OCI-LY7 (cell line): Measurements from ENCODE around the gene FUBP3.

ENCODE experiments used
- CTCF ChIP-seq: fragments of 200-600 bp; sonication (generic); conservative IDR thresholded peaks from 2 replicates; pipeline ENCODE4 v1.5.1; 2014; ENCODE audit warnings: mild to moderate bottlenecking, antibody characterized with exemption, low read length, moderate library complexity, mixed read lengths
- EZH2phosphoT487 ChIP-seq: fragments of 200-600 bp; sonication (generic); IDR thresholded peaks from 2 replicates; pipeline ENCODE4 v1.6.1; 2018; ENCODE audit warnings: low read depth, borderline replicate concordance, mild to moderate bottlenecking, mixed run types, antibody characterized with exemption, low read length, moderate library complexity, mixed read lengths

- TF ChIP-seq CTCF (no peak), EZH2phosphoT487 (no peak)
These were observed 8.5 kb downstream of the FUBP3 start for GRCh38 chr9:130587921-130588320.
